Sigmoid colon (tissue), 4 donors: ENCODE results near the gene MUL1.

Experiments used
- CTCF ChIP-seq, 4 experiments: fragments of 450-650 bp in 3 of 4; fragments of 200-600 bp in 1 of 4; IDR thresholded peaks; one replicate each; pipeline ENCODE4 v1.5.1; 2016 to 2019; ENCODE audit warnings: antibody characterized with exemption in 4 of 4, mild to moderate bottlenecking in 3 of 4, moderate library complexity in 2 of 4
- EP300 ChIP-seq, 4 donors: sonication (generic); formaldehyde crosslinking; IDR thresholded peaks; one replicate each; pipeline ENCODE4 v1.6.1; 2017; ENCODE audit warnings: antibody characterized with exemption in 4 of 4
- POLR2A ChIP-seq, 2 donors: fragments of 450-650 bp; IDR thresholded peaks; one replicate each; pipeline ENCODE4 v1.6.1; 2016; ENCODE audit warnings: antibody characterized with exemption in 2 of 2, mild to moderate bottlenecking in 2 of 2, moderate library complexity in 2 of 2
- POLR2AphosphoS5 ChIP-seq, 4 donors: sonication (generic); formaldehyde crosslinking; IDR thresholded peaks; one replicate each; pipeline ENCODE4 v1.6.1; 2017; ENCODE audit warnings: antibody characterized with exemption in 4 of 4

DNA sequence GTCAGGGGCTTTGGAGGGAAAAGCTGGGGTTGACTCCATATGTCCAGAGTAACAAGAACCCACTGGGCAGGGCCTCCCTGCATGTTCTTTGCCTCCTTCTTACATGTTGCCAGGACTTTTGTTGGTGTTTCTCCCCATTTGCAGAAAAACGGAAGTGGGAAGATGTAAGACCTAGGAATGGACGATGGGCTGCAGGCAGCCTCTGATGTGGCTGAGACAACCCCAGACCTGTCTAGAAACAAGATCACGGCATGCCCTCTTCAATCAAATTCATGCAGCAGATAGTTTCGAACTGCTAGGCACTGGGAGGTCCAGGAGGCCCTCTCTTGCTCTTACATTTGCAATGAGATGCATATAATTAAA is 47.8 kb upstream of the MUL1 start:
- TF ChIP-seq POLR2AphosphoS5 (IDR thresholded peaks at IDR 0.05) (no peak), CTCF (IDR thresholded peaks at IDR 0.05) (no peak), POLR2A (IDR thresholded peaks at IDR 0.05) (no peak), EP300 (IDR thresholded peaks at IDR 0.05) (no peak)
